HG03135 (cell line): ENCODE data around the gene RAMP2.
"Not testable (repeated sequence)": the region's sequence is repeated elsewhere in the genome, so short reads cannot be mapped to it uniquely, and the experiment has no call there.

ENCODE experiments used
- ATAC-seq: cut with Tn5 transposase; IDR thresholded peaks from one replicate; pipeline ENCODE4 v1.9.1; 2021; ENCODE audit warnings: mild to moderate bottlenecking, moderate library complexity; ENCODE audit not compliant: unreplicated experiment

RAMP2 gene, protein sequence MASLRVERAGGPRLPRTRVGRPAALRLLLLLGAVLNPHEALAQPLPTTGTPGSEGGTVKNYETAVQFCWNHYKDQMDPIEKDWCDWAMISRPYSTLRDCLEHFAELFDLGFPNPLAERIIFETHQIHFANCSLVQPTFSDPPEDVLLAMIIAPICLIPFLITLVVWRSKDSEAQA

DNA sequence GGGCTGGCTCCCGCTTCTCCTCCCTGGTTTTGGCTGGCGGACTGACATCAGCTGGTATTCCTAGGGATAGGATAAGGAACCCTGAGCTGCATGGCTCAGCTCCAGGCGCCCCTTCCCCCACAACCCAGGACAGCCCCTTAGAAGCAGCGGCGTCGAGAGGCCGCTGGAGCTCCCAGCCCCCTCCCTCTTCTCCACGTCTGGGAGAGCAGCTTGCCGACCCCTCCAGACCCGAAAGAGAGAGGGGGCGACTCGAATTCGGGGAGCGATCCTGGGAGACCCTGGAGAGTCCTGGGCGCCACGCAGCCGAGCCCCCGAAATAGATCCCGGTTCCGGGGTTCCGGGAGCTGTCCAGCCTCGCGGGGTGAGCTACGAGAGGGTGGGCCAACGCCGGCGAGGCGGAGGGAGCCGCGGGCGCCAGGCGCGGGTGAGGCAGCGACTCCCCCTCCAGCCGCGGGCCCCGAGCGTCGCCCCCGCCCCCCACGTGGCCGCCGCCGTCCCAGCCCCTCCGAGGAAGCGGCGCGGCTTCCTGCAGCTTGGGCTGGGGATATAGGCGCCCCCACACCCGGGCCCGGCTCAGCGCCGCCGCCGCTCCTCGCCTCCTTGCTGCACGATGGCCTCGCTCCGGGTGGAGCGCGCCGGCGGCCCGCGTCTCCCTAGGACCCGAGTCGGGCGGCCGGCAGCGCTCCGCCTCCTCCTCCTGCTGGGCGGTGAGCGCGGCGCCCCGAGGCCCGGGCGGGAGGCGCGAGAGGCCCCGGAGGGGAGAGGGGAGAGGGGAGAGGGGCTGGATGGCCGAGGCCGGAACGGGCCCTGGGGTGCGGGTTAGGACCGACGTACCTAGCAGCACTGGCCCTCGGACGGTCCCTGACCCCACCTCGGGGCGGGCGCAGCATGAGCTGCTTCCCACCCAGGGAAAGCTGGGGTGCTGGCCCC is at the start of gene RAMP2:
Gene RAMP2, plus strand, starts transcription at position 576 of the 930 bp plus-strand sequence. Its CDS starts 35 bp downstream, at position 611.
- ATAC-seq: no peak

DNA sequence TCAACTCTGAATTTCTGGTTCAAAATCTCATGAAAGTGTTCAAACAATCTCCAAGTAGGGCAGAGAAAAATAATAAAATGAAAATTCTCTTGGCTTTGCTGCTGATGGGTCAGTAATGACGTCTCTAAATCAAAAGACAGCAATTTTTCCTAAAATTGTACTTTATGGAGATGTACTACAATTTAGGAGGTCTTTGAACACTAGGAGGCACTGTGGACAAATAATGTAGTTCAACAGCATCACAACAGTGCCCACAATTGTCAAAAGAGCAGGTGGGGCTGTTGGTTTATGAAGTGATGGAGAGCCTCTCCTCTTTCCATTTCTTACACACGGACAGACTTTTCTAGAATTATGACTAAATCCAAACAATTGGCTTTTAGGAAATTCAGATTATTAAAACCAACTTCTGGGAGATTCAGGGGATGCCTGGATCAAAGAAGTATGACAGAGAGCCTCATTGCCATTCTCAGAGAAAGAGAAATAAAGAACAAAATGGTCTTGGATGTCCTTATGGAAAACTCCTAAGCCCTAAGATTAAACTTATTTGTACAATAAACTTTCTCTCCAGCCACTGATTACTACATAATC is 39.9 kb upstream of the RAMP2 start:
- no peak for ATAC-seq

DNA sequence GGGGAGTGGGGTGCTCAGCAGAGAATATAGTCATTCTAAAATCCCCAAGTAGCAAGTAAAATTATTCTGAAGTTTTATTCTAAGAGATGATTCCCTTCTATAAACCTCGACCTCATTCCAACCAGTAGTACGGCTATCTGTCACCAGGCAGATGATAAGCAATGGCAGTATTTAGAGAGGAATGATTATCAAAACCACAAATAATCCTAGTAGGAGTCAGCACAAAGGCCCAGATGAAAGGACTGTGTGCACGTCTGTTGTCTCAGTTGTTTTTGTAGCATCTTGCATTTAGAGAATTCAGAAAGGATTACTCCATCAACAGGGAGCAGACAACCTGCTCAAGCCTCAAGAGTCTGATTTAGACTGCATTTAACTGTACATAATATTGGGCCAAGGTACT is 37.4 kb upstream of the RAMP2 start:
- no peak for ATAC-seq

DNA sequence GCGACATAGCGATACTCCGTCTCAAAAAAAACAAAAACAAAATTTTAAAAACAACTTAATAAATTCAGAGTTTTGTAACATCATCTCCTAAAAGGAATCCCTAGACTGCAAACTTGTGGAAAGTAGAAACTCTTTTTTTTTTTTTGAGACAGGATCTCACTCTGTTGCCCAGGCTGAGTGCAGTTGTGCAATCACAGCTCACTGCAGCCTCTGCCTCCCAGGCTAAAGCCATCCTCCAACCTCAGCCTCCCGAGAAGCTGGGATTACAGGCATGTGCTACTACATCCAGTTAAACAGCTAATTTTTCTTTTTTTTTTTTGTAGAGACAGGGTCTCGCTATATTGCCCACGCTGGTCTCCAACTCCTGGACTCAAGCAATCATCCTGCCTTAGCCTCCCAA is 35.9 kb upstream of the RAMP2 start:
- ATAC-seq: no peak

DNA sequence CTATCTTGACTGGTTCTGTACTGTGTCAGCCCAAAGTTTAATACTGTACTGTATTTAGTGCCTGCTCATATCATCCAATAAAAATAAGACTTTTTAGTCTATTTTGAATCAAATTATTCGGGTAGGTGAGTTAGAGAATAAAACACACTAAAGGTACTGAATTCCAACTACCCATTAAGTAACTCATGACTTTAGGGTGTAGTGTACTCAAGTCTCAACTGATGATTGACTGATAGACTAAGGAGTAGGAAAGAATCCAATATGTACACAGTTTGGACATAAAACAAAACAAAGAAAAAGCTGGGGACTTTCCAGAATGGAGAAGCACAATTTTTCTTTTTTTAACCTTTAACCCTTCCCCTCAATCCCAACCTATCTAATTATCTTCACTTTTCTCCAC is 20.3 kb upstream of the RAMP2 start:
- ATAC-seq: no peak

DNA sequence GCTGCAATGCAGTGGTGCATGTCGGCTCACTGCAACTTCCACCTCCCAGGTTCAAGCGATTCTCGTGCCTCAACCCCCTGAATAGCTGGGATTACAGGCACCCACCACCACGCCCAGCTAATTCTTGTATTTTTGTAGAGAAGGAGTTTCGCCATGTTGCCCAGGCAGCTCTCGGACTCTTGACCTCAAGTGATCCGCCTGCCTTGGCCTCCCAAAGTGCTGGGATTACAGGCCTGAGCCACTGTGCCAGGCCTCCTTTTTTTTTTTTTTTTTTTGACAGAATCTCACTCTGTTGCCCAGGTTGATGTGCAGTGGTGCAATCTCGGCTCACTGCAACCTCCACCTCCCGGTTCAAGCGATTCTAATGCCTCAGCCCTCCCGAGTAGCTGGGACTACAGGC is 18.1 kb upstream of the RAMP2 start:
- ATAC-seq: not testable (repeated sequence)

DNA sequence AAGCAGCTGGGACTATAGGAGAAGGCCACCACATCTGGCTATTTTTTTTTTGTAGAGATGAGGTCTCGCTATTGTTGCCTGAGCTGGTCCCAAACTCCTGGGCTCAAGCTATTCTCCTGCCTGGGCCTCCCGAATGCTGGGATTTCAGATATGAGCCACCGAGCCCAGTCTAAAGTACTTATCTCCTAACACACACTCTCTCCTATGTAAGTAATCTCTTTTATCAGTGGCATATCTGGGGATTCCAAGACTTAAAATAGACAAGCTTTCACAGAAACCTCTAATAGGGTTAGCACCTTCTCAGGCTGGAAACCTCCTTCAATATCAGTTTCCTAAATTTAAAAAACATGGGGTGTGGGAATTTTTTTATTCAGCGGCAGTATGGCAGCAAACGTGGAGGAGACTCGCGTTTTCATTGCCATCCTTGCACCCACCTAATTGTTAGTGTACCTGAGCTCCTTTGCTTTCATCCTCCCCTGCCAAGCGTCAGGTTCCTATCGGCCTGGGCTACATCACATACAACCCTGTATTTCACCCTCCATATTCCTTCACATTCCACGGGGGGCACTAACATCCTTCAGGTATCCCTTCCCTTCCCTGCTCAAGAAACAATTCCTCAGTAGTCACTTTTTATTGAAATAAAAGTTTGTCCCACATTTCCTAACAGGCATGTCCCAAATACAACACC is 17.3 kb upstream of the RAMP2 start:
- no peak for ATAC-seq

DNA sequence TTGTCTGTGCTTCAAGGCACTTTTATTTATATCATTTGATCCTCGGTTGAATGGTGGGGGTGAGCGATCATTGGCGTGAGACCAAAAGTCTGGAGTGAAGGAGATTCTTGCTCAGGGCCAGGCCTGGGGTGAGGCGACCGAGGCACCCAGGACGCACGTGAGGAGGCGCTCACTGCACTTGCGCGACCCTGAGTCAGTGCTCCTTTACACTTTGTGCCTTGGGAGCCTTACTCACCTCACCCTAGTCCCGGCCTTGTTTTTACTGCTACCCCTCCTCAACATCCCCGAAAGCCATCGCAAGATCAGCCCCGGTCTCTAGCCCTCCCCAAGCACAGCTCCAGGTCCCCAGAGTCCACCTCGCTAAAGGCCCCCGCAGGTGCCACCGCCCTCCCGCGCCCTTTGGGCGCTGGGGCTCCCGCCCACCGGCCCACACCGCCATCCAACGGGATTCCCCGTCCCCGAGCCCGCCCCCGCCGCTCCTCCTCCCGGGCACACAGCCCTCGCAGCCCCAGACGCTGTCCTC is 16.7 kb upstream of the RAMP2 start:
- ATAC-seq: peak; percentile 51

DNA sequence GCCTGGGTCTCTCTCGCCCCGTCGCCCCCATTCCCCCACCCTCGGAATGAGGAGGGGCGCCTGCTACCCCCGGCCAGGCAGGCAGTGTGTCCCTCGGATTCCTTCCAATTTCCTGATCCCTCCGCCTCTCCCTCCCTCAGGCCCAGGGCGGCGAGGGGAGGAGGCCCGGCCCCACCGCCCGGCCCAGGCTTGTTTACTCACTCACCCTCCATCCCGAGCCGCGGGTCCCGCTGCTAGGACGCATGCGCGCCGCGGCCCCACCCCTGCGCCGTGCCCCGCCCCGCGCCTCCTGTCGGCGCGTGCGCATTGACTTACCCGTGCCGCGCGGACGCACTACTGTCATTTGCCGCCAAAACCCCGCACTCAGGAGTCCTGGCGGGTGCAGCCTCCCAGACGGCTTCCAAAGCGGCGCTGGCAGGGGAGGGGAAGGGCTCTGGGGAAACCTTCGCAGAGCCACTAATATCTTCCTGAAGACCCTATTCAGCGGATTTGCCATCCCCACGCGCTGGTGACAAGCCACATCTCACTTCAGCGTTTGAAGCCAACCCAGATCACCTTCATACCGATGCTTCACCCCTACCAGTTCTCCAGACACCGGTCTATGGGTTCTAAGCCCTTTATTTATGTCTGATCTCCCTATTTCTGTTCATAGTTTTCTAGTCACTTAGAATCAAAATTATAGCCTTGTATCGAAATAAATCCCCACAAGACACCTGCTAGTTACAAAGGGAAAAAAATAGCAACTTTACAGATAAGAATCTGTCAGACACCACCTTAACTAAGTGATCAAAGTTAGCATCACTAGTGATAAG is 16.0 kb upstream of the RAMP2 start, which contains the start of gene EZH1:
Gene EZH1, minus strand, starts transcription at position 235 of the 812 bp plus-strand sequence. CDS start 16,099 bp downstream, outside the sequence.
- ATAC-seq: peak; percentile 83

DNA sequence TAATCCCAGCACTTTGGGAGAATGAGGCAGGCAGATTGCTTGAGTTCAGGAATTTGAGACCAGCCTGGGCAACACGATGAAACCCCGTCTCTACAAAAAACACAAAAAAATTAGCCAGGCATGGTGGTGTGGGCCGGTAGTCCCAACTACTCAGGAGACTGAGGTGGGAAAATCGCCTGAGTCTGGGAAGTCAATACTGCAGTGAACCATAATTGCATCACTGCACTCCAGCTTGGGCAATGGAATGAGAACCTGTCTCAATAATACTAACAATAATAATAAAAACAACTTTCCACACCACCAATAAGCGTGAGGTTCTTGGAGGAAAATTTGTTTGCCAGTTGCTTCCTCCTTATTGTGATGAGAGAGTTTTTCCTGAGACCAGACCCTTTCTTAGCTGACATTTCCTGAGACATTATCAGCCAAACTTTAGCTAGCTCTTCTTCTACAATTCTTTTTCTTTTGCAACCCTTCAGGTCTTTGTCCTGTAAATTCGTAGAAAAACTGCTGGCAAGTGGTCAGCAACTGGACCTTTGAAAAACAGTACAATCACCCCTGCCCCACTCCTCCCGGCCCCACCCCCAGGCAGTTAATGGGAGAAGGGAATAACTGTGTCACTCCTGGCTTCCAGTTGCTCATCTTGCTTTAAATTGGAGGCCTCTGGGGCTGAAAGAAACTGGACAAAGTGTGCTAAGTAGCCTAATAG is 12.7 kb upstream of the RAMP2 start:
- no peak for ATAC-seq

DNA sequence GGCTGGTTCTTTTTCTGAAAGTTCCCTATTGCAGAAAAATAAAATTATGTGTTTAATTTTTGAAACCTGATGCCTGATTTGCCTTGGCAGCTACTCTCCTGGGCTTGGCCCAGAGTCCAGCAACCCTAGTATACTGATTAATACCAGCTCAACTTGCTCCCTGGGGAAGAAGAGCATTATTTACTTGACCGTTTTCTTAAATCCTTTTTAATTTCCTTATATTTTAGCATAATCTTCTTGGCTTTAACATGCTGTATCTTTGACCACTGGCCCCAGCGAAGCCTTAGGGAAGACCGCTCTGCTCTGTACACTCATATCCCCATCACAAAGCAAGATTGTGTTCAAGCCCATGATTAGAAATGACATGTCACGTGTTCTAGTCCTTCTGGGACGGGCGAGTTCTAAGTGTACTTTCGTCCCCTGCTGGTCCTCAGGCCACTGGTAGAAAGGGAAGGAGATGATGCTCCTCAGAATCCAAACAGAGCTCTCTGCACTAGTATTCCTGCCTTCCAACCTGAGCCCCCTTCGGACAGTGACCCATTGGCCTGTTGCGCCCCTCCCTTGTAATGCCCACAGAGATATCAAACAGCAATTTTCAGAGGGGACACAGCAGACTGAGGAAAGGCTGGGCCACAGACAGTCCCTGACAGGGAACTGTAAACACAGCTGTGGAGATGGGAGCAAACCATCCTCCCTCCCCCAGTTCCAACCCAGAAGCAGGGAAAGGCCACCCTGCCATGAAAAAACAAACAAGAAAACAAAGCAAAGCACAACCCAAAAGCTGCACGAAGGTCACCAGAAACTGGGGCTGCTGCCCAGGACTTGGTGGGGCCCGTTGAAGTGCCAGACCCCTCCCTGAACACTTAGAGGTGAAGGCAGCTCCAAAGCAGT is 11.9 kb upstream of the RAMP2 start:
- no peak for ATAC-seq

DNA sequence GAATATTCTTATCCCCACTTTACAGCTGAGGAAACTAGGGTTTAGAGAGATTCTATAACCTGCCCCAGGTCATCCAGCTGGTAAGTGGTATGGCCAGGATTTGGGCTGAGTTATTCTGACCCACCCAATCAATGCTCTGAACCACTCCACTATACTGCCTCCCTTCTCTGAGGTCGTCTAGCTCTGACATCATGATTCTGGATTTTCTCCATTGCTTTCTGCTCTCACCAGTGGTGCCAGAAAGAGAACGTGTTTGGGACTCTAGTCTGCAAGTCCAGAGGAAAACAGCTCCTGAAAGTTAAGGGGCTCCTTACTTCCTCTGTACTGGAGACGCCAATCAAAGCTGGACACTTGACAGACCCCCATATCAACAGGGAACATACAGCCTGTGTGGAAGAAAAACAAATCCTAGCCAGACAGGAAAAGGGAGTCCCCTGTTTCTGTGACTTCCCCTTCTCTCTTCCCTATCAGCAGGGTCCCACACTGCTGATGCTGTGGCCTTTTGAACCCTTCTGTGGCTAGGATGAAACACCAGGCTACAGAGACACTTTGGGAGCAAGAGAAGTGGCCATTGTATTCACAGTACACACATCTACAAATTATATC is 10.2 kb upstream of the RAMP2 start:
- ATAC-seq: no peak

DNA sequence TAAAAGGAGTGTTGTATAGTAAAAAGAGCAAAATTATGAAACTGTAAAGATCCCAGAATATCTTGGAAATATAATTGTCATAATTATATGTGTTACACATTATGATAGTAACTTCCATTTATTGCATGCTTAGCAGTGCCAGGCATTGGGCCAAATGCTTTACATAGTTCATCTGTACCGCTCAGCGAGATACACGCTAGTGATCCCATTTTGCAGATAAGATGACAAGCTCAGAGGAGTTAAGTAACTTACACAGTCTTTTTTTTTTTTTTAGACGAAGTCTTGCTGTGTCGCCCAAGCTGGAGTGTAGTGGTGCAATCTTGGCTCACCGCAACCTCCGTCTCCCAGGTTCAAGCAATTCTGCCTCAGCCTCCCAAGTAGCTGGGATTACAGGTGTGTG is 9.4 kb upstream of the RAMP2 start:
- ATAC-seq: no peak

DNA sequence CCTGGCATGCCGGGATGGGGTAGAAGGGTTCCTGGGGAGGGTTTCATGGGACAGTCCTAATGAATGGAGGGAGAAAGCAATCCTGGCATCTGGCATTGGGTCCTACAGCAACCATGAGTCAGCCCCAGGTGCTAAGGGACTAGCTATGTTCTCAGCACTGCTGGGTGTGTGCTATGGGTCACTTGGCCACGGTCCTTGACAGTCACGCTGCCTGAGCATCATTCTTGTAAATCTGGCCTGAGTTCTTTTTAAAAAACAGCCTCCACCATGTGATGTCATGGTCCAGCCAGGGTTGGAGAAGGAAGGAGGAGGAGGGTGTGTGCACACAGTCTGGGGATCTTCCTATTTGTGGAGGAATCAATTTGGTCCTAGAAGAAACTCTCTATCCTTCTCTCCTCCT is 6.2 kb upstream of the RAMP2 start:
- ATAC-seq: no peak

DNA sequence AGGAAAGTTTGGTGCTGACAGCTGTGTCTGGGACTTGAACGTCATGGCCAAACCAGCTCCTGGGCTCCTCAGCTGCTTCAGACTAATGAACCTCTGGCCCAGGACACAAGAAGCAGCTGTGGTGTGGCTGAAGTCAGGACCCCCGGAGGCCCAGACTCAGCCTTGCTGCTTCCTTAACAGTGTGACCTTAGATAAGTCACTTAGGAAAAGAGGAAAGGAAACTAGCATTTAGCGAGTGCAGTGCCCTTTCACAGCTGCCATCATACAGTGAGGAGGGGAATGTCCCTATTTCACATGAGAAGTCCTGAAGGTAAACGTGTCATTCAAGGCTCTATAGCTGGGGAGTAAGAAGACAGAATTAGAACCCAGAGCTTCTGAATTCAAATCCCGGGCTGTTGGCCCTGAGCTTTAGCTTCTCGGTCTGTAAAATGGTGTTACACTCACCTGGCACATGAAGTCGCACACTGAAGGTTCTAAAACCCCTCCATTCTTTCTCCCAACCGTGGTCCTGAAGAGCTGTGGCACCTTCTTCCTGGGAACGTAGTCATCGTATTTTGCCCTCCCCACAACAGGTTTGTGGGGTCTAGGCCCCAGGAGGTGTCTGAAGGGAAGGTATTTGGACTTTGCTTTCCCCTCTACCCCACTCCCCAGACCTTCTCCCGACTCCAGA is 910 bp upstream of the RAMP2 start:
- no peak for ATAC-seq

DNA sequence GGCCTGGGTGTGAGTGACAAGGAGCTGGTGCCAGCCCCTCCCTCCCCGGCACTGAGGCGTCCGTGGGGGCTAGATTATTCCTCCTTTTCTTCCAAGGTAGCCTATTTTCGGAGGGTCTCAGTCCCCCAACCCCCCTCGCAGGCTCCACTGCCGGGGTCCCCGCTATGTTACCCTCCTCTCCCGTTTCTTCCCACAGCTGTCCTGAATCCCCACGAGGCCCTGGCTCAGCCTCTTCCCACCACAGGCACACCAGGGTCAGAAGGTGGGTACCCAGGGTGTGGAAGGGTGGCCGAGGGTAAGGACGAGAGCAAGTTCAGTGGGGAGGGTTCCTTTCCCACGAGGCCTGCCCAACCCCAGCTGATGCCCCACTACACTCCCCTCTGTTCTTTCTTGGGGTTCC is 611 bp downstream of the RAMP2 start:
- no peak for ATAC-seq

DNA sequence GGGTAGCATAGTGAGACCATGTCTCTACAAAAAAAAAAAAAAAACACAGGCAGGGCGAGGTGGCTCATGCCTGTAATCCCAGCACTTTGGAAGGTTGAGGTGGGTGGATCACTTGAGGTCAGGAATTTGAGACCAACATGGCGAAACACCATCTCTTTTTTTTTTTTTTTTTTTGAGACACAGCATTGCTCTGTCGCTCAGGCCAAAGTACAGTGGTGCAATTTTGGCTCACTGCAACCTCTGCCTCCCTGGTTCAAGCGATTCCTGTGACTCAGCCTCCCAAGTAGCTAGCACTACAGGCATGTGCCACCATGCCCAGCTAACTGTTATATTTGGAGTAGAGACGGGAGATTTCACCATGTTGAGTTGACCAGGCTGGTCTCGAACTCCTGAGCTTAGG is 5.1 kb downstream of the RAMP2 start:
- no peak for ATAC-seq

DNA sequence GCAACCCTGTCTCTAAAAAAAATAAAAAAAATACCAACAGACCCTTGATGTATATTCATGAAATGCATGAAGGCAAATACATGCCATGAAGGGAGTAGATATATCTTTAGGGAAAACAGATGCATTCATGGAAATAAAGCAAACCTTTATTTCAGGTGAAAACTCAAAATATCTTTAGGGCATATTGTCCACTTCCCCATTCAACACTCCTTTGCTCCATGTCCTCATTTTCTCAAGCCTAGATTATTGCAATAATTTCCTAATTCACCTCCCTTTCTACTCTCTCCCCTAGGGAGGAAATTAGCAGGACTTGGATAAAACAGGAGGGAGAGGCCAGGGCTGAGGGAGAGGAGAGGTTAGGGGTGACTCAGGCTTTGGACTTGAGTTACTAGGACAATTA is 6.5 kb downstream of the RAMP2 start:
- no peak for ATAC-seq
